H9 (cell line): ENCODE data around the gene TFF3. TPM values are rescaled to one million over a fixed set of nuclear protein-coding genes. Genes with fewer than 3 reads are reported as not detected.

Experiments
- DNase-seq: peaks from one replicate; pipeline ENCODE4 v3.0.0-alpha.2; 2017
- H2AFZ ChIP-seq: one replicate; pipeline ENCODE4 v1.6.1; 2013; ENCODE audit warnings: mild to moderate bottlenecking, low read length, control low read depth, moderate library complexity
- H2AK5ac ChIP-seq: 2 replicates; pipeline ENCODE4 v1.6.1; 2013; ENCODE audit warnings: low read length, control low read depth, mixed read lengths; ENCODE audit not compliant: insufficient read length
- H2BK120ac ChIP-seq: one replicate; pipeline ENCODE4 v1.6.1; 2013; ENCODE audit warnings: low read depth, mild to moderate bottlenecking, low read length, control low read depth, inconsistent platforms; ENCODE audit not compliant: poor library complexity, severe bottlenecking
- H2BK12ac ChIP-seq: 2 replicates; pipeline ENCODE4 v1.6.1; 2013; ENCODE audit warnings: low read length, control low read depth, mixed read lengths, low read depth; ENCODE audit not compliant: insufficient read length
- H2BK15ac ChIP-seq: 2 replicates; pipeline ENCODE4 v1.6.1; 2013; ENCODE audit warnings: low read depth, low read length, control low read depth
- H2BK20ac ChIP-seq: one replicate; pipeline ENCODE4 v1.6.1; 2013; ENCODE audit warnings: low read depth, mild to moderate bottlenecking, low read length, control low read depth, inconsistent platforms; ENCODE audit not compliant: poor library complexity, severe bottlenecking
- H2BK5ac ChIP-seq: 2 replicates; pipeline ENCODE4 v1.6.1; 2013; ENCODE audit warnings: low read length, control low read depth, mixed read lengths; ENCODE audit not compliant: insufficient read length
- H3K14ac ChIP-seq: 2 replicates; pipeline ENCODE4 v1.6.1; 2013; ENCODE audit warnings: low read length, control low read depth; ENCODE audit not compliant: insufficient read depth
- H3K18ac ChIP-seq: 2 replicates; pipeline ENCODE4 v1.6.1; 2013; ENCODE audit warnings: low read depth, mild to moderate bottlenecking, mixed read lengths, low read length, control low read depth; ENCODE audit not compliant: insufficient read length
- H3K23ac ChIP-seq: 2 replicates; pipeline ENCODE4 v1.6.1; 2013; ENCODE audit warnings: low read length, control low read depth, mixed read lengths, low read depth; ENCODE audit not compliant: insufficient read length
- H3K23me2 ChIP-seq: 2 replicates; pipeline ENCODE4 v1.6.1; 2013; ENCODE audit warnings: low read depth, mild to moderate bottlenecking, mixed read lengths, low read length, control low read depth; ENCODE audit not compliant: insufficient read length, poor library complexity, severe bottlenecking
- H3K27ac ChIP-seq: 2 replicates; pipeline ENCODE4 v1.5.1; 2013; ENCODE audit warnings: low read length, control low read depth, mixed read lengths, low read depth; ENCODE audit not compliant: insufficient read length
- H3K27me3 ChIP-seq: 2 replicates; pipeline ENCODE4 v1.6.1; 2013; ENCODE audit warnings: low read length, control low read depth, inconsistent platforms; ENCODE audit not compliant: insufficient read depth
- H3K4ac ChIP-seq: 2 replicates; pipeline ENCODE4 v1.6.1; 2013; ENCODE audit warnings: low read depth, mild to moderate bottlenecking, control low read depth, inconsistent platforms, low read length, moderate library complexity
- H3K4me1 ChIP-seq: 2 replicates; pipeline ENCODE4 v1.6.1; 2013; ENCODE audit warnings: low read length, control low read depth, inconsistent platforms; ENCODE audit not compliant: insufficient read depth
- H3K4me2 ChIP-seq: 2 replicates; pipeline ENCODE4 v1.6.1; 2013; ENCODE audit warnings: low read length, control low read depth, mixed read lengths; ENCODE audit not compliant: insufficient read length, insufficient read depth
- H3K56ac ChIP-seq: 2 replicates; pipeline ENCODE4 v1.6.1; 2013; ENCODE audit warnings: low read depth, mild to moderate bottlenecking, mixed read lengths, low read length, control low read depth; ENCODE audit not compliant: insufficient read length
- H3K79me1 ChIP-seq: 2 replicates; pipeline ENCODE4 v1.6.1; 2013; ENCODE audit warnings: low read depth, mild to moderate bottlenecking, moderate library complexity, low read length, control low read depth, inconsistent platforms; ENCODE audit not compliant: insufficient read depth, poor library complexity, severe bottlenecking
- H3K79me2 ChIP-seq: 2 replicates; pipeline ENCODE4 v1.6.1; 2013; ENCODE audit warnings: low read length, control low read depth, inconsistent platforms; ENCODE audit not compliant: insufficient read depth
- H3K9ac ChIP-seq: 2 replicates; pipeline ENCODE4 v1.6.1; 2013; ENCODE audit warnings: low read length, control low read depth, mixed read lengths; ENCODE audit not compliant: insufficient read length; ENCODE audit errors: extremely low read depth
- H3K9me3 ChIP-seq: one replicate; pipeline ENCODE4 v1.6.1; 2013; ENCODE audit warnings: low read depth, low read length, inconsistent platforms; ENCODE audit not compliant: control insufficient read depth
- H3T11ph ChIP-seq: one replicate; pipeline ENCODE4 v1.6.1; 2013; ENCODE audit warnings: mild to moderate bottlenecking, low read length, control low read depth, inconsistent platforms
- H4K20me1 ChIP-seq: one replicate; pipeline ENCODE4 v1.6.1; 2013; ENCODE audit not compliant: control insufficient read depth, insufficient read length, insufficient read depth
- H4K5ac ChIP-seq: 2 replicates; pipeline ENCODE4 v1.6.1; 2013; ENCODE audit warnings: low read depth, mild to moderate bottlenecking, mixed read lengths, low read length, control low read depth; ENCODE audit not compliant: insufficient read length
- H4K8ac ChIP-seq: replicated peaks from 2 replicates; pipeline ENCODE4 v1.6.1; 2013; ENCODE audit warnings: low read length, control low read depth, mixed read lengths, low read depth; ENCODE audit not compliant: insufficient read length
- H4K91ac ChIP-seq: 2 replicates; pipeline ENCODE4 v1.6.1; 2013; ENCODE audit warnings: low read depth, mild to moderate bottlenecking, moderate library complexity, mixed read lengths, low read length, control low read depth; ENCODE audit not compliant: insufficient read length
- H3K27ac Mint-ChIP-seq, 3 experiments: 2 replicates in 2 of 3; 3 replicates in 1 of 3; pipeline ENCODE4 v1.8.0; 2020 to 2021; ENCODE audit warnings: mixed read lengths in 3 of 3, mild to moderate bottlenecking in 1 of 3, moderate library complexity in 1 of 3
- H3K27me3 Mint-ChIP-seq: 2 replicates; pipeline ENCODE4 v1.8.0; 2021; ENCODE audit warnings: low read depth, mild to moderate bottlenecking, moderate library complexity, mixed read lengths
- H3K36me3 Mint-ChIP-seq, 3 experiments: 2 replicates in 2 of 3; 3 replicates in 1 of 3; pipeline ENCODE4 v1.8.0; 2020 to 2021; ENCODE audit warnings: low read depth in 3 of 3, mixed read lengths in 3 of 3; ENCODE audit not compliant: insufficient read depth in 1 of 3
- H3K4me1 Mint-ChIP-seq, 2 experiments: 2 replicates each; pipeline ENCODE4 v1.8.0; 2020; ENCODE audit warnings: mixed read lengths in 2 of 2
- H3K4me3 Mint-ChIP-seq, 2 experiments: 2 replicates in 1 of 2; 3 replicates in 1 of 2; pipeline ENCODE4 v1.8.0; 2020 to 2021; ENCODE audit warnings: mild to moderate bottlenecking in 2 of 2, mixed read lengths in 2 of 2, moderate library complexity in 1 of 2
- H3K9me3 Mint-ChIP-seq, 2 experiments: 2 replicates in 1 of 2; 3 replicates in 1 of 2; pipeline ENCODE4 v1.8.0; 2020; ENCODE audit warnings: mild to moderate bottlenecking in 2 of 2, mixed read lengths in 2 of 2, moderate library complexity in 1 of 2
- CTCF ChIP-seq: fragments of 200-600 bp; sonication (generic); conservative IDR thresholded peaks from 3 replicates; pipeline ENCODE4 v1.8.0; 2021; ENCODE audit warnings: antibody characterized with exemption, mild to moderate bottlenecking
- WGBS: extraction: QIAGEN DNeasy Blood & Tissue Kit; methylation state at CpG from one replicate; pipeline ENCODE4 v1.1.7; 2013; ENCODE audit warnings: missing lambda C conversion rate, low lambda C conversion rate, mixed read lengths; ENCODE audit not compliant: insufficient read length; ENCODE audit errors: extremely low coverage; 5-methylcytosine and 5-hydroxymethylcytosine counted together
- total RNA-seq: library from RNA; stranded (reverse); gene quantifications from 2 replicates; pipeline ENCODE4 v1.2.1, GENCODE V29; 2021

Gene TFF3
- total RNA-seq, 1 experiment from 2014 or later, result 1.5 TPM

DNA sequence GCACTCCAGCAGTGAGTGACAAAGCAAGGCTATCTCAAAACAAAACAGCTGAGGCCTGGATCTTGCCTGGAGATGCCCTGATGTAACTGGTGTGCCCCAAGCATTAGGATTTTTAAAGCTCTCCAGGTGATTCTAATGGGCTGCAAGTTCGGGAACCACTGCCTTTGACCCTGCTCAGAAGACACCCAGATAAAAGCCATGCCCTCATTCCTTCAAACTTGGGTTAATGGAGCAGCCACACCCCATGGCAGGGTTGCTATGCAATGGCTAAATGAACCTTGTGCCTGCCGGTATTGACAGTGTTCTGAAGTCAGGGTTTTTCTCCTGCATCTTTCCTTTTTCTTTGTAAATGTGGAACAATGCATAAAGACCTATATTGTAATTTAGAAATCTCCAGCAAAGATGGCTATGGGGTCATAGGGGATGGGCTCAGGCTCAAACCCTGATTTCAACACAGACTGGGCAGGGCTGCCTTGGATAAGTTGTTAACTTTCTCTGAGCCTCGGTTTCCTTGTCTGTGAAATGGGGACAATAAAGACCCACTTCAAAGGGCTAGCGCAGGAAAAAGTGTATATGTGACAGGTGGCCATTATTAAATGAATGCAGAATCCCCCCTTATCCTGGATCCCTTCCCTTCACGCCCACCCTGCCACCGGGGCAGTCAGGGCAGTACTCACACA, 453 bp downstream of the TFF3 start:
- no peak overlapping the region for H3T11ph ChIP-seq

More for the DNA sequence above, 453 bp downstream of the TFF3 start:
- no peak overlapping the region for H3K14ac ChIP-seq
- H2BK5ac ChIP-seq, result no peak overlapping the region
- no peak overlapping the region for H3K56ac ChIP-seq
- no peaks in the 10 kb centered on the region; a peak in 1 of 5 replicates for H3K9me3 Mint-ChIP-seq
- H2BK12ac ChIP-seq, result no peak overlapping the region
- no peak overlapping the region for H2BK15ac ChIP-seq
- no peak overlapping the region for H4K5ac ChIP-seq
- H3K79me2 ChIP-seq, result no peaks in the 10 kb centered on the region
- no peak for DNase-seq
- no peaks in the 10 kb centered on the region for H3K79me1 ChIP-seq
- H3K27ac Mint-ChIP-seq, result 0 out of 7 replicates have a peak overlapping the region, but pooled peaks of 2 of the 3 experiments have one; percentile 66 to 68
- no peak overlapping the region for H3K18ac ChIP-seq
- H3K9ac ChIP-seq, result no peak overlapping the region
- H4K91ac ChIP-seq, result no peak overlapping the region
- no peaks in the 10 kb centered on the region for H3K27me3 ChIP-seq
- H3K27me3 Mint-ChIP-seq, result peaks cover 7% of the 10 kb centered on the region
- H4K8ac ChIP-seq, result no peak overlapping the region
- no peak for TF ChIP-seq CTCF
- no peak overlapping the region for H3K4me3 Mint-ChIP-seq
- no peak overlapping the region for H3K27ac ChIP-seq
- H4K20me1 ChIP-seq, result no peaks in the 10 kb centered on the region
- no peak overlapping the region for H3K4me2 ChIP-seq
- peaks cover 56 to 59% of the 10 kb centered on the region in 2 experiments for H3K4me1 Mint-ChIP-seq
- no peaks in the 10 kb centered on the region for H3K23me2 ChIP-seq
- no peak overlapping the region for H3K4ac ChIP-seq
- no peak overlapping the region for H2AK5ac ChIP-seq
- no CpG with 5 or more reads among the region's 6 CpGs for WGBS
- peaks cover 11% of the 10 kb centered on the region; the same call in 1 of the 2 replicates for H3K4me1 ChIP-seq
- no peaks in the 10 kb centered on the region for H3K36me3 Mint-ChIP-seq
- no peak overlapping the region for H2AFZ ChIP-seq
- H2BK120ac ChIP-seq, result no peak overlapping the region
- no peak overlapping the region for H2BK20ac ChIP-seq
- H3K9me3 ChIP-seq, result no peaks in the 10 kb centered on the region
- no peak overlapping the region for H3K23ac ChIP-seq
